WERI-Rb-1 (cell line): ENCODE measurements around the gene RPL15.
A peak's percentile ranks its signal among the peaks of the same experiment; 100 is the strongest.

Experiments
- DNase-seq: peaks from one replicate; pipeline ENCODE4 v3.0.0-alpha.2; 2020
- H3K27ac ChIP-seq: fragments of 250-450 bp; sonication (Bioruptor Pico); 2 replicates; pipeline ENCODE4 v1.5.1; 2020; ENCODE audit warnings: mild to moderate bottlenecking, moderate library complexity
- H3K27me3 ChIP-seq: fragments of 250-450 bp; sonication (Bioruptor Pico); 2 replicates; pipeline ENCODE4 v1.5.1; 2021; ENCODE audit warnings: mild to moderate bottlenecking, low read depth, moderate library complexity; ENCODE audit not compliant: insufficient read depth, severe bottlenecking
- H3K36me3 ChIP-seq: fragments of 250-450 bp; sonication (Bioruptor Pico); 2 replicates; pipeline ENCODE4 v1.5.1; 2020; ENCODE audit warnings: mild to moderate bottlenecking, moderate library complexity
- H3K4me3 ChIP-seq: 2 replicates; pipeline ENCODE4 v1.5.1; 2011; ENCODE audit warnings: low read depth, mild to moderate bottlenecking, control low read depth, low read length
- H3K9me3 ChIP-seq: fragments of 250-450 bp; sonication (Bioruptor Pico); 2 replicates; pipeline ENCODE4 v1.5.1; 2021; ENCODE audit warnings: mild to moderate bottlenecking, moderate library complexity; ENCODE audit not compliant: severe bottlenecking
- CTCF ChIP-seq: IDR thresholded peaks from 2 replicates; pipeline ENCODE4 v1.5.1; 2011; ENCODE audit warnings: low read depth, mild to moderate bottlenecking, control low read depth, inconsistent platforms, low read length

RPL15 gene

GRCh38 chr3:23919628-23920027 lies 2.7 kb downstream of the RPL15 start:
- H3K36me3 ChIP-seq: peaks cover 51% of the 10 kb centered on the region
- H3K9me3 ChIP-seq: no peaks in the 10 kb centered on the region
- no peak for DNase-seq
- H3K27me3 ChIP-seq: no peaks in the 10 kb centered on the region
- no peak overlapping the region for H3K27ac ChIP-seq
- no peak for TF ChIP-seq CTCF
- no peak overlapping the region for H3K4me3 ChIP-seq

- TF ChIP-seq CTCF: no peak
- Histone ChIP-seq H3K4me3 (no peak overlapping the region), H3K27me3 (no peaks in the 10 kb centered on the region), H3K36me3 (peaks cover 47% of the 10 kb centered on the region), H3K27ac (no peak overlapping the region), H3K9me3 (no peaks in the 10 kb centered on the region)
- no peak for DNase-seq
These were observed 3.3 kb downstream of the RPL15 start for GRCh38 chr3:23920151-23920655.

GRCh38 chr3:23921052-23921511 lies 4.2 kb downstream of the RPL15 start:
- no peak overlapping the region for H3K4me3 ChIP-seq

GRCh38 chr3:23923786-23924185 lies 6.9 kb downstream of the RPL15 start:
- no peak overlapping the region for H3K27ac ChIP-seq
- TF ChIP-seq CTCF: no peak
- H3K4me3 ChIP-seq: no peak overlapping the region
- peaks cover 26% of the 10 kb centered on the region for H3K36me3 ChIP-seq
- DNase-seq: no peak
- H3K9me3 ChIP-seq: no peaks in the 10 kb centered on the region
- H3K27me3 ChIP-seq: no peaks in the 10 kb centered on the region

More at GRCh38 chr3:23921052-23921511, 4.2 kb downstream of the RPL15 start:
- TF ChIP-seq CTCF: no peak
- no peak for DNase-seq
- Histone ChIP-seq H3K27ac (no peak overlapping the region), H3K36me3 (peaks cover 47% of the 10 kb centered on the region), H3K9me3 (no peaks in the 10 kb centered on the region), H3K27me3 (no peaks in the 10 kb centered on the region)

- no peak for DNase-seq
- H3K27me3 ChIP-seq: no peaks in the 10 kb centered on the region
- no peak for TF ChIP-seq CTCF
- no peak overlapping the region for H3K27ac ChIP-seq
- no peaks in the 10 kb centered on the region for H3K9me3 ChIP-seq
- no peak overlapping the region for H3K4me3 ChIP-seq
- H3K36me3 ChIP-seq: peaks cover 1% of the 10 kb centered on the region
These were observed 9.3 kb downstream of the RPL15 start for GRCh38 chr3:23926246-23926645.

- Histone ChIP-seq H3K27ac (no peak overlapping the region), H3K9me3 (no peaks in the 10 kb centered on the region), H3K36me3 (no peaks in the 10 kb centered on the region; the same call in 1 of the 2 replicates), H3K4me3 (no peak overlapping the region), H3K27me3 (no peaks in the 10 kb centered on the region)
- TF ChIP-seq CTCF: 0 out of 2 replicates have a peak, but pooled peaks have one; percentile 13
- DNase-seq: no peak
These were observed 9.8 kb downstream of the RPL15 start for GRCh38 chr3:23926736-23927135.
